OCI-LY7 (cell line): ENCODE measurements around the gene NRP1. TPM values are rescaled to one million over a fixed set of nuclear protein-coding genes. Genes with fewer than 3 reads are reported as not detected.

Experiments used
- BruUV-seq: library from RNA; stranded (reverse); fragments of 400-500 nt; replicated peaks from 2 replicates; lab custom pipeline; 2021; lab: Mats Ljungman, UMichigan
- CTCF ChIA-PET: fragments of 300-600 bp; sonication (Branson Sonifier 250); formaldehyde crosslinking; loops from one replicate; lab custom pipeline; 2022; ENCODE audit warnings: antibody characterized with exemption; ENCODE audit not compliant: unreplicated experiment; lab: Charles Lee
- POLR2A ChIA-PET: fragments of 300-600 bp; sonication (Branson Sonifier 250); formaldehyde crosslinking; loops from one replicate; lab custom pipeline; 2022; ENCODE audit warnings: antibody characterized with exemption; lab: Charles Lee
- DNase-seq: peaks from one replicate; pipeline ENCODE4 v3.0.0-alpha.2; 2015; ENCODE audit warnings: low spot score
- H2AFZ ChIP-seq: fragments of 200-600 bp; sonication (generic), shearing (Covaris generic); 2 replicates; pipeline ENCODE4 v1.6.1; 2014; ENCODE audit warnings: mild to moderate bottlenecking, antibody characterized with exemption, low read length, moderate library complexity
- H3K27ac ChIP-seq: fragments of 200-600 bp; sonication (generic); 2 replicates; pipeline ENCODE4 v1.5.1; 2014; ENCODE audit warnings: mixed run types, low read depth, mild to moderate bottlenecking, moderate library complexity, low read length, inconsistent platforms; ENCODE audit not compliant: poor library complexity, severe bottlenecking
- H3K36me3 ChIP-seq: fragments of 200-600 bp; sonication (generic); 2 replicates; pipeline ENCODE4 v1.6.1; 2014; ENCODE audit warnings: mild to moderate bottlenecking, antibody characterized with exemption, low read length, moderate library complexity, mixed read lengths; ENCODE audit not compliant: insufficient read depth
- H3K4me1 ChIP-seq: fragments of 200-600 bp; sonication (generic); 2 replicates; pipeline ENCODE4 v1.5.1; 2014; ENCODE audit warnings: mild to moderate bottlenecking, low read length; ENCODE audit not compliant: insufficient read depth, poor library complexity, severe bottlenecking
- H3K4me2 ChIP-seq: fragments of 200-600 bp; sonication (generic); 2 replicates; pipeline ENCODE4 v1.6.1; 2014; ENCODE audit warnings: mild to moderate bottlenecking, low read length
- H3K4me3 ChIP-seq: fragments of 200-600 bp; sonication (generic); 2 replicates; pipeline ENCODE4 v1.5.1; 2014; ENCODE audit warnings: mild to moderate bottlenecking, low read depth, low read length; ENCODE audit not compliant: poor library complexity, severe bottlenecking
- H3K79me2 ChIP-seq: fragments of 200-600 bp; sonication (generic); 2 replicates; pipeline ENCODE4 v1.6.1; 2016; ENCODE audit warnings: low read depth, mild to moderate bottlenecking, low read length, moderate library complexity, mixed read lengths; ENCODE audit not compliant: insufficient read depth
- H3K9me2 ChIP-seq: fragments of 200-600 bp; sonication (generic); 2 replicates; pipeline ENCODE4 v1.6.1; 2016; ENCODE audit warnings: mild to moderate bottlenecking, low read length, mixed read lengths; ENCODE audit not compliant: insufficient read depth
- H3K9me3 ChIP-seq: fragments of 200-600 bp; sonication (generic); 2 replicates; pipeline ENCODE4 v1.6.1; 2014; ENCODE audit warnings: mild to moderate bottlenecking, mixed run types, low read length, mixed read lengths
- H4K20me1 ChIP-seq: fragments of 200-600 bp; sonication (generic); 2 replicates; pipeline ENCODE4 v1.6.1; 2014; ENCODE audit warnings: mild to moderate bottlenecking, antibody characterized with exemption, low read length, moderate library complexity, mixed read lengths; ENCODE audit not compliant: insufficient read depth
- CTCF ChIP-seq: fragments of 200-600 bp; sonication (generic); conservative IDR thresholded peaks from 2 replicates; pipeline ENCODE4 v1.5.1; 2014; ENCODE audit warnings: mild to moderate bottlenecking, antibody characterized with exemption, low read length, moderate library complexity, mixed read lengths
- EZH2phosphoT487 ChIP-seq: fragments of 200-600 bp; sonication (generic); IDR thresholded peaks from 2 replicates; pipeline ENCODE4 v1.6.1; 2018; ENCODE audit warnings: low read depth, borderline replicate concordance, mild to moderate bottlenecking, mixed run types, antibody characterized with exemption, low read length, moderate library complexity, mixed read lengths
- intact Hi-C: fragments of 100-400 bp; cut with micrococcal nuclease; formaldehyde crosslinking; loops from one replicate; pipeline ENCODE4 v1.10.0; 2022; ENCODE audit not compliant: unreplicated experiment
- total RNA-seq, 2 experiments: library from RNA; depleted of rRNA in 1 of 2; stranded (reverse); fragments of >200 nt in 1 of 2; shearing (Covaris generic) in 1 of 2; gene quantifications; 2 replicates each; pipeline ENCODE4 v1.2.3, GENCODE V29; 2014 to 2022

NRP1 gene
- total RNA-seq, 2 experiments from 2014 or later = not detected

GRCh38 chr10:33234831-33235237, 99.6 kb downstream of the NRP1 start:
- Histone ChIP-seq H3K36me3 (no peaks in the 10 kb centered on the region), H2AFZ (no peak overlapping the region), H4K20me1 (no peaks in the 10 kb centered on the region), H3K79me2 (no peaks in the 10 kb centered on the region), H3K9me2 (no peaks in the 10 kb centered on the region), H3K27ac (no peak overlapping the region), H3K9me3 (no peaks in the 10 kb centered on the region), H3K4me1 (no peaks in the 10 kb centered on the region), H3K4me3 (no peak overlapping the region), H3K4me2 (no peak overlapping the region)
- no peak for TF ChIP-seq EZH2phosphoT487
- no peak for TF ChIP-seq CTCF
- ChIA-PET CTCF (no interaction called here), POLR2A (no interaction called here)
- DNase-seq = no peak
- intact Hi-C loops = no loop called here
- no TSS peak for BruUV-seq

DNA sequence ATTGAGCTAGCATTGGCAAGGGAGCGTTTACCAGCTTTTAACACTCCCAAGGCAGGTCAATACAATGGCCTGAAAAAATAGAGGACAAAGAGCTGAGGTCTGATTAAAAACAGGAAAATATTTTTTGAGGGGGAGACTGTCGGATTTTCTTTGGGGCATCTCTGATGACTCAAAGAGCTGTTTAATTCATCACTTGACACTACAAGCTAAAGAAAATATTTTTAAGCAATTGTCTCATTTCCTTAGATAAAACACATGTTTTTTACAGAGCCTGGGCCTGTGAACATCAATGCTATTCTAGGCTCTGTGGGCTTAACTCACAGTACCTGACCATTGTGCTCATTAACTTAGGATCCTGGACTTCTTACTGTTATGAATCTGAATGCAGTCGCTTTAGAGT, 100.8 kb downstream of the NRP1 start:
- ChIA-PET POLR2A (interaction anchor here (0.5 to 0.6 kb wide), 3 partner anchors 343 to 742 kb away, joined by 3 read pairs; no protein-coding TSS in a partner anchor), CTCF (no interaction called here)
- Histone ChIP-seq H4K20me1 (no peaks in the 10 kb centered on the region), H2AFZ (no peak overlapping the region), H3K4me2 (no peak overlapping the region), H3K9me3 (no peaks in the 10 kb centered on the region), H3K27ac (no peak overlapping the region), H3K4me1 (no peaks in the 10 kb centered on the region), H3K36me3 (no peaks in the 10 kb centered on the region), H3K4me3 (no peak overlapping the region), H3K9me2 (no peaks in the 10 kb centered on the region), H3K79me2 (no peaks in the 10 kb centered on the region)
- DNase-seq = no peak
- TF ChIP-seq EZH2phosphoT487 (no peak), CTCF (no peak)
- BruUV-seq = no TSS peak
- intact Hi-C loops = no loop called here

DNA sequence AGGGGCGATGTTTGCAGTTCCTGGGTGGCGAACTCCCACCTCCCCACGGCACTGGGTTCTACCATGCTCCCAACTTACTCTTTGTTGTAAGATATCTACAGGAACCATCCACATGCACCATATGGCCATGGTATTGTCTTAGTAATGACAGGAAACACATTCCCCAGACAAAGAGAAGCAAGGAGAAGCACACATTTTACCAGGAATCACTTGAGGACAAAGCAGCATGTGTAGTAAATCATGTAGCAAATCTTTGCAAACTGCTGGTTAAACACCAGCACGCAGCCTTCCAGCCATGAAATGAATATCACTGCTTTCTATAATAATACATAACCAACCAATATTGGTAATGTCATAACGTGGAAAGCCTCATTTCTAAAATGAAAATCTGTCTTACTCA, 101.2 kb downstream of the NRP1 start:
- intact Hi-C loops = no loop called here
- Histone ChIP-seq H3K9me2 (no peaks in the 10 kb centered on the region), H3K27ac (no peak overlapping the region), H3K36me3 (no peaks in the 10 kb centered on the region), H3K4me1 (no peaks in the 10 kb centered on the region), H2AFZ (no peak overlapping the region), H3K4me2 (no peak overlapping the region), H3K9me3 (no peaks in the 10 kb centered on the region), H4K20me1 (no peaks in the 10 kb centered on the region), H3K4me3 (no peak overlapping the region), H3K79me2 (no peaks in the 10 kb centered on the region)
- POLR2A ChIA-PET = no interaction called here
- no peak for TF ChIP-seq EZH2phosphoT487
- no peak for TF ChIP-seq CTCF
- no TSS peak for BruUV-seq
- no peak for DNase-seq
- CTCF ChIA-PET = no interaction called here
